Measurements from ENCODE around the gene HMGN4. TPM values are rescaled to one million over a fixed set of nuclear protein-coding genes. Genes with fewer than 3 reads are reported as not detected.

The HMGN4 gene
- total and polyA plus RNA-seq, 2 of the 8 experiments (the other 6 are each of a cell fraction or from before 2014, with no cell fraction given): 23.4 to 66.4 TPM

DNA sequence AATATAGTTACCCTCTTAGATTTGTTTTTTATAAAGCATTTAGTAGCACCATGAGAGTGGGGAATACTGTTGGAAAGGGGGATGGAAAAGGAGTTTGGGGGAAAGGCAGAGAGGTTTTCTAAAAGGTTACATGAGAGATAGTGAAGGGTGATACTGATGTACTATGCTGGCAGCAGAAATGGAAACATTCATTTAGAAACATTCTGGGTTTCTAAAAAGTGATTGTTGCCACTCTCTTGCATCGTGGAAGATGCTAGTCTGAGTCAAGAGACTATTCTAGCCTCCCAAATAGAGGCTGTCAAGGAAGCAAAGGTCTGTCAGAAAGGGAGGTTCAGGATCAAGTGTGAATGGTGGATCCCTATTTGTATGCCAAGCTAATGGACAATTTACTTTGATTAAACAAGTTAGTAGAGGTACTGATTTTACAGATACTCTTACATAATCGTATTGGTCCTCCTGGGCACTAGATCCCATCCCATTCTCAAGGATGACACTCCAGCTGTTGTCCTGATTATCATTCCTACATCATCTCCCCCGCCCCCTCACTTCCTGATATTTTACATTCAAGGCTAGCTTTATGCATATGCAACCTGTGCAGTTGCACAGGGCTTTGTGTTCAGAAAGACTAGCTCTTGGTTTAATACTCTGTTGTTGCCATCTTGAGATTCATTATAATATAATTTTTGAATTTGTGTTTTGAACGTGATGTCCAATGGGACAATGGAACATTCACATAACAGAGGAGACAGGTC lies 43.2 kb downstream of the HMGN4 start:
- H4K91ac ChIP-seq (replicated peaks; ENCODE audit: insufficient read length, low read length): no peak overlapping the region

More for the DNA sequence above, 43.2 kb downstream of the HMGN4 start:
- TF ChIP-seq BACH1 (IDR thresholded peaks at IDR 0.05; ENCODE audit: low read length) (no peak), KDM5A (IDR thresholded peaks at IDR 0.05; ENCODE audit: low read length) (no peak), CBX5 (IDR thresholded peaks at IDR 0.05; ENCODE audit: low read depth, low read length) (no peak), EP300 (IDR thresholded peaks at IDR 0.05; ENCODE audit: borderline replicate concordance in 1 of 2, low read depth in 2 of 2, low read length in 2 of 2) (no peak)
- no peaks in the 10 kb centered on the region for H3K79me2 ChIP-seq (ENCODE audit: control insufficient read depth in 1 of 2, insufficient read depth in 2 of 2, low read length in 2 of 2)
- H3K36me3 ChIP-seq (ENCODE audit: control insufficient read depth in 2 of 4, insufficient read depth in 4 of 4, low read length in 3 of 4): no peaks in the 10 kb centered on the region
- no peak overlapping the region for H3K27ac ChIP-seq (ENCODE audit: low read depth, low read length)
- no peak overlapping the region for H3K23ac ChIP-seq (ENCODE audit: insufficient read length)
- H2BK20ac ChIP-seq (ENCODE audit: low read length): no peak overlapping the region
- no peak overlapping the region for H2AFZ ChIP-seq (ENCODE audit: low read length)
- no peaks in the 10 kb centered on the region for H3K4me1 ChIP-seq (replicated peaks in 1 of 4; ENCODE audit: control insufficient read depth in 3 of 4, insufficient read depth in 4 of 4, low read length in 3 of 4)
- no peak overlapping the region for H4K8ac ChIP-seq (ENCODE audit: extremely low read depth, insufficient read depth, low read length)
- no peak overlapping the region for H2BK12ac ChIP-seq (ENCODE audit: low read depth, low read length)
- WGBS, 2 experiments (ENCODE audit: extremely low coverage in 1 of 2, insufficient coverage in 1 of 2, insufficient read length in 1 of 2, insufficient replicate concordance in 2 of 2, low coverage in 1 of 2, low lambda C conversion rate in 2 of 2, missing lambda C conversion rate in 1 of 2): 72% methylated on average over 4 of the region's 4 CpGs; no CpG with 5 or more reads in 1 of the 2 experiments
- H3K9me3 ChIP-seq (ENCODE audit: insufficient read depth in 2 of 2, low read depth in 1 of 2, low read length in 1 of 2): no peaks in the 10 kb centered on the region
- H2BK15ac ChIP-seq (ENCODE audit: low read length): no peak overlapping the region
- H3K4ac ChIP-seq (replicated peaks; ENCODE audit: insufficient read length, low read depth, low read length): no peak overlapping the region
- H2BK5ac ChIP-seq (ENCODE audit: low read depth, low read length): no peak overlapping the region
- H3K56ac ChIP-seq (replicated peaks; ENCODE audit: insufficient read length, low read depth, low read length): no peak overlapping the region
- no peak overlapping the region for H2BK120ac ChIP-seq (replicated peaks; ENCODE audit: low read depth, low read length)
- no peak for FAIRE-seq
- H3K4me3 ChIP-seq (ENCODE audit: extremely low read depth in 1 of 4, insufficient read depth in 2 of 4, low read depth in 3 of 4, low read length in 4 of 4): no peak overlapping the region
- no peak overlapping the region for H3K4me2 ChIP-seq (ENCODE audit: insufficient read depth in 1 of 2, low read depth in 2 of 2, low read length in 2 of 2)
- ChIA-PET CTCF (ENCODE audit: partially characterized antibody) (interaction anchor here (14.7 kb wide), 1 partner anchor 12 kb away, joined by 134 read pairs; the partner anchor contains the start of gene ABT1), POLR2A (ENCODE audit: partially characterized antibody) (no interaction called here)
- no peak overlapping the region for H3K9ac ChIP-seq (replicated peaks in 1 of 4; ENCODE audit: extremely low read depth in 1 of 4, low read depth in 3 of 4, low read length in 3 of 4)
- H3K18ac ChIP-seq (ENCODE audit: extremely low read depth, low read length): no peak overlapping the region
- DNase-seq (ENCODE audit: low read depth in 1 of 2, low spot score in 2 of 2): no peak
- peaks cover 0 to 4% (median 1%) of the 10 kb centered on the region in 4 experiments; a peak in 2 of 7 replicates for H3K27me3 ChIP-seq (replicated peaks in 1 of 4; ENCODE audit: control insufficient read depth in 3 of 4, extremely low read depth in 1 of 4, insufficient read depth in 3 of 4, low read length in 3 of 4)
- H4K5ac ChIP-seq (ENCODE audit: insufficient read length, low read depth, low read length): no peak overlapping the region
- no peak overlapping the region for H3K14ac ChIP-seq (ENCODE audit: insufficient read length)
- H4K20me1 ChIP-seq (replicated peaks in 1 of 2; ENCODE audit: control insufficient read depth in 1 of 2, insufficient read depth in 2 of 2, low read length in 2 of 2): no peaks in the 10 kb centered on the region
- H2AK5ac ChIP-seq (ENCODE audit: low read depth, low read length): no peak overlapping the region
- H3K79me1 ChIP-seq (ENCODE audit: low read depth, low read length): no peaks in the 10 kb centered on the region
- peaks cover 4% of the 10 kb centered on the region; the same call in 1 of the 2 replicates for H3K23me2 ChIP-seq (ENCODE audit: low read depth, low read length)
